Measurements from ENCODE around the gene ZSCAN18. TPM values are rescaled to one million over a fixed set of nuclear protein-coding genes. Genes with fewer than 3 reads are reported as not detected.

ZSCAN18 gene
- total and polyA plus RNA-seq, 2 donors (not counting 1 experiment from before 2014, with no cell fraction given) = 81.0 to 90.5 TPM

GRCh38 chr19:58053480-58054156 lies 44.4 kb downstream of the ZSCAN18 start:
- ChIA-PET CTCF (no interaction called here), POLR2A (no interaction called here)
- peaks cover 0 to 14% (median 2%) of the 10 kb centered on the region in 4 experiments for H3K27me3 ChIP-seq (replicated peaks in 1 of 4; ENCODE audit: control extremely low read depth in 1 of 4, control insufficient read depth in 3 of 4, insufficient read depth in 4 of 4, low read length in 3 of 4)
- Mint-ChIP-seq H3K4me1 (peaks cover 5% of the 10 kb centered on the region), H3K9me3 (ENCODE audit: insufficient read depth) (peaks cover 15% of the 10 kb centered on the region), H3K27ac (no peak overlapping the region), H3K27me3 (peaks cover 16% of the 10 kb centered on the region), H3K4me3 (no peak overlapping the region)
- intact Hi-C loops (cut with micrococcal nuclease) = no loop called here
- H3K4me1 ChIP-seq (ENCODE audit: control insufficient read depth in 2 of 2, insufficient read depth in 2 of 2, low read length in 2 of 2) = peaks cover under 1% of the 10 kb centered on the region in 2 donors
- no peaks in the 10 kb centered on the region for H3K36me3 ChIP-seq (replicated peaks in 1 of 2; ENCODE audit: control extremely low read depth in 1 of 2, control insufficient read depth in 1 of 2, extremely low read depth in 1 of 2, insufficient read depth in 2 of 2, low read length in 1 of 2)
- H3K4me3 ChIP-seq (ENCODE audit: control extremely low read depth in 1 of 5, extremely low read depth in 1 of 5, insufficient read depth in 1 of 5, low read depth in 2 of 5, low read length in 4 of 5) = no peak overlapping the region
- no peak for TF ChIP-seq CTCF (IDR thresholded peaks at IDR 0.05)
- TF ChIP-seq EZH2 (IDR thresholded peaks at IDR 0.05; ENCODE audit: borderline replicate concordance, insufficient read depth, low read depth, low read length, poor library complexity, severe bottlenecking) = no peak
- no peaks in the 10 kb centered on the region for H4K20me1 ChIP-seq (ENCODE audit: control insufficient read depth, insufficient read depth, low read length, poor library complexity, severe bottlenecking)
- peaks cover 0 to 97% (median 5%) of the 10 kb centered on the region in 3 donors for H3K9me3 ChIP-seq (ENCODE audit: control extremely low read depth in 1 of 3, control insufficient read depth in 2 of 3, insufficient read depth in 1 of 3, low read length in 2 of 3)
- no peak overlapping the region for H2AFZ ChIP-seq (ENCODE audit: insufficient read depth, low read depth, low read length, poor library complexity, severe bottlenecking)
- no peak overlapping the region for H3K4me2 ChIP-seq (replicated peaks; ENCODE audit: low read depth, low read length, poor library complexity, severe bottlenecking)
- 94% methylated on average over 30 of the region's 30 CpGs for WGBS (ENCODE audit: insufficient coverage)
- ATAC-seq (ENCODE audit: low read depth) (no peak), DNase-seq (no peak)
- no peak overlapping the region for H3K9ac ChIP-seq (ENCODE audit: low read length)
- H3K27ac ChIP-seq (ENCODE audit: low read length in 2 of 2) = no peak overlapping the region
- no peaks in the 10 kb centered on the region for H3K79me2 ChIP-seq (ENCODE audit: control insufficient read depth, insufficient read depth, low read length)

DNA sequence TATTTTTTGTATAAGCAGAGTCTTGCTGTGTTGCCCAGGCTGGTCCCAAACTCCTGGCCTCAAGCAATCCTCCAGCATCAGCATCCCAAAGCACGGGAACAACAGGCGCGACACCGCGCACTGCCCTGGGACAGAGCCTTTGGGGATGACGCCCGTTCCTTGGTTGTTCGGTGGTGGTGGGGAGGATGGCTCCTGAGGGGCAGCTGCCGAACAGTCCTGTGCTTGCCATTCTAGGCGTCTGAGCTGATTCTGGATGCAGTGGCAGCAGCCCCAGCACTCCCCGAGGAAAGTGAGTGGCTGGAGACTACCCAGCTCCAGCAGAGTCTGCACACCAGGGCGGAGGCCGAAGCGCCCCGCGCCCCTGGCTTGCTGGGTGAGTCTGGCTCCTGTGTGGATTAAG lies 45.8 kb downstream of the ZSCAN18 start:
- Histone ChIP-seq H3K4me2 (replicated peaks; ENCODE audit: low read depth, low read length, poor library complexity, severe bottlenecking) (no peak overlapping the region), H4K20me1 (ENCODE audit: control insufficient read depth, insufficient read depth, low read length, poor library complexity, severe bottlenecking) (no peaks in the 10 kb centered on the region), H3K36me3 (replicated peaks in 1 of 2; ENCODE audit: control extremely low read depth in 1 of 2, control insufficient read depth in 1 of 2, extremely low read depth in 1 of 2, insufficient read depth in 2 of 2, low read length in 1 of 2) (no peaks in the 10 kb centered on the region), H3K79me2 (ENCODE audit: control insufficient read depth, insufficient read depth, low read length) (no peaks in the 10 kb centered on the region), H3K27me3 (replicated peaks in 1 of 4; ENCODE audit: control extremely low read depth in 1 of 4, control insufficient read depth in 3 of 4, insufficient read depth in 4 of 4, low read length in 3 of 4) (peaks cover 0 to 14% (median 2%) of the 10 kb centered on the region in 4 experiments), H3K27ac (ENCODE audit: low read length in 2 of 2) (no peak overlapping the region), H3K4me1 (ENCODE audit: control insufficient read depth in 2 of 2, insufficient read depth in 2 of 2, low read length in 2 of 2) (no peaks in the 10 kb centered on the region), H3K9me3 (ENCODE audit: control extremely low read depth in 1 of 3, control insufficient read depth in 2 of 3, insufficient read depth in 1 of 3, low read length in 2 of 3) (peaks cover 0 to 97% (median 0%) of the 10 kb centered on the region in 3 donors), H3K4me3 (ENCODE audit: control extremely low read depth in 1 of 5, extremely low read depth in 1 of 5, insufficient read depth in 1 of 5, low read depth in 2 of 5, low read length in 4 of 5) (no peak overlapping the region), H2AFZ (ENCODE audit: insufficient read depth, low read depth, low read length, poor library complexity, severe bottlenecking) (no peak overlapping the region), H3K9ac (ENCODE audit: low read length) (no peak overlapping the region)
- peaks cover 17% of the 10 kb centered on the region for H3K9me3 Mint-ChIP-seq (ENCODE audit: insufficient read depth)
- 98% methylated on average over 12 of the region's 16 CpGs for WGBS (ENCODE audit: insufficient coverage)
- no peak overlapping the region for H3K27ac Mint-ChIP-seq
- H3K27me3 Mint-ChIP-seq = peaks cover 16% of the 10 kb centered on the region
- DNase-seq (no peak), ATAC-seq (ENCODE audit: low read depth) (no peak)
- ChIA-PET CTCF (no interaction called here), POLR2A (no interaction called here)
- TF ChIP-seq EZH2 (IDR thresholded peaks at IDR 0.05; ENCODE audit: borderline replicate concordance, insufficient read depth, low read depth, low read length, poor library complexity, severe bottlenecking) = no peak
- TF ChIP-seq CTCF (IDR thresholded peaks at IDR 0.05) = no peak
- intact Hi-C loops (cut with micrococcal nuclease) = no loop called here
- no peak overlapping the region for H3K4me3 Mint-ChIP-seq
- H3K4me1 Mint-ChIP-seq = peaks cover 3% of the 10 kb centered on the region
